HG03196 (cell line): ENCODE data around the gene ATMIN.

Source experiments
- ATAC-seq: cut with Tn5 transposase; IDR thresholded peaks from one replicate; pipeline ENCODE4 v1.9.1; 2021; ENCODE audit not compliant: unreplicated experiment

Gene ATMIN

DNA sequence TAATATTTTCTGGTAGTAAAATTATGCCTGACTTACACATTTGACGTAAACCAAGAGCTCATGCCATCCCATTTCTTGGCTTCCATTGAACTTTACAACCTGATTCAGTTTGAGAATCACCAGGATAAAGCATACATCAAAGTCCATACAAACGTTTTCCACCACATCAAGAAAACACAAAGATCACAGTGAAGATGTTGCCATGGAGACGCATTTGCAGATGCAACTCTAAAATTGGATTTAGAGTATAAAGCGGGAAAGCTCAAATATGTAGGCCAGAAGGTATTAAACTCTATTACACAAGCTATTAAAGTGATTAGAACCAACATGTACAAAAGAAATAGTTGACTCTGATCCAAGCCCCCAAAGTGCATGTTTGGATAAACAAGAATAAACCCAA, 31.0 kb downstream of the ATMIN start:
- no peak for ATAC-seq

DNA sequence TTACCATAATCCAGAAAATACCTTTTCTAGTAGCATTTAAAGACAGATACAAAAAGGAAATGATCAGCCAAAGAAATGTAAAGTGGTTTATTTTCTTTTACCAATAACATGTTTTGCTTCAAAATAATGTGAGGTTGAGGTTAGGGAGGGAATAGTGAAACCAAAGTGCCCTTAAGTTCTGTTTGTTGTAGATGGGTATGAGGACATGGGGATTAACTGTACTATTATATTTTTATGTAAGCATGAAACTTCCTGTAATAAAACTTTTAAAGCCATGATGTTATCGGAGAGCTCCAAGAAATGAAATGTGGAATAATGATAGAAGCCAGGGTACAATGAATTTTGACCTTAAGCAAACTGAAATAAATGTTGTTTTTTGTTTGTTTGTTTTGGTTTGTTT, 31.5 kb downstream of the ATMIN start:
- ATAC-seq: no peak

DNA sequence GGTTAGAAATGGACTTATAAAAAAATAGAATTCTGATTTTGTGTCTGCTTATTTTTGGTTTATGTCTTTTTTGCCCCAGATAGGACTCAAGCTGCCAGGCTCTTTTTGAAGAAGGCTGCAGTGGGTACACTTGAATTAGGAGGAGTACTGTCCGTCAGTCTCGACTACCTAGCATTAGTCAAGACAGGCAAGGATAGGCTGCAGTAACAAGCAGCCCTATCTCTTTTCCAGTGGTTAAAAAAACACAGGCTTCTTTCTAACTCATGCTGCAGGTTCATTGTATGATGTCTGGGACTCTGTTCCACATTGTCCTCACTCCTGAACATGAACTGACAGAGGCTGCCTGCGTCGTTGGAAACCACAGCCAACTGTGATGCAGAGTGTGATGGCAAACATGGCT, 33.4 kb downstream of the ATMIN start:
- ATAC-seq: no peak

DNA sequence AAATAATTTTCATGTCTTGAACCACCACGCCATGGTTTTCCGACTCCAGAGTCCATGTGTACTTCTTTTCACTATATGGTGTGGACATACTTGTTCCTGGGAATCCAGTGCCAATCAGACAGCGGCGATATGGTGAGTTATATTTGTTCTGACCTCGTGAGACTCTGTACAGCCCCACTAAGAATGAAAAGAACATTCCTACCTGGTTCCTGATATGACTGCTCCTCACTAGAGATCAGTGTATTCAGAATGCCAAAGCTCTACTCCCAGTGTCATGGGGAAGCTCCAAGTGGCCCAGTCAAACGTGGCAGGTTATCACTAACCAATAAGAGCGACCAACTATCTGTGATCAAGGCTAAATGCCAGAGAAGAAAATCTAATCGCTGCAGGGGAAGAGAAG, 35.3 kb downstream of the ATMIN start:
- no peak for ATAC-seq

DNA sequence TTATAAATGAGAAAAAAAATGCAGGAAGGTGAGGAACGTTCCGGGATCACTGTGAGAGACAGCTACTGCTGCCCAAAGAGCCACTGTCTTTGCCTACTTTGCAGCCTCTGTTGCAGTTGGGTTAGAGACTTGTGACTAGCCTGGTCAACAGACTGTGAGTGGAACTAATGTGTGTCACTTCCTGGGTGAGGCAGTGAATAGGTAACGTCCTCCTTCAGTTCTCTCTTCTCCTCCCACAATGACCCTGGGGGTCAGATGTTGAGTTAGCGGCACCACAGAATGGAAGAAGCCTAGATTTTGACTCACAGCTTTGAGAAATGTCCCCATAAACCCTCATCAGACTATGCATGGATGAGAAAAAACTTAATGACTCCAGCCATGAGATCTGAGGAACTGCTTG, 36.2 kb downstream of the ATMIN start:
- ATAC-seq: no peak

DNA sequence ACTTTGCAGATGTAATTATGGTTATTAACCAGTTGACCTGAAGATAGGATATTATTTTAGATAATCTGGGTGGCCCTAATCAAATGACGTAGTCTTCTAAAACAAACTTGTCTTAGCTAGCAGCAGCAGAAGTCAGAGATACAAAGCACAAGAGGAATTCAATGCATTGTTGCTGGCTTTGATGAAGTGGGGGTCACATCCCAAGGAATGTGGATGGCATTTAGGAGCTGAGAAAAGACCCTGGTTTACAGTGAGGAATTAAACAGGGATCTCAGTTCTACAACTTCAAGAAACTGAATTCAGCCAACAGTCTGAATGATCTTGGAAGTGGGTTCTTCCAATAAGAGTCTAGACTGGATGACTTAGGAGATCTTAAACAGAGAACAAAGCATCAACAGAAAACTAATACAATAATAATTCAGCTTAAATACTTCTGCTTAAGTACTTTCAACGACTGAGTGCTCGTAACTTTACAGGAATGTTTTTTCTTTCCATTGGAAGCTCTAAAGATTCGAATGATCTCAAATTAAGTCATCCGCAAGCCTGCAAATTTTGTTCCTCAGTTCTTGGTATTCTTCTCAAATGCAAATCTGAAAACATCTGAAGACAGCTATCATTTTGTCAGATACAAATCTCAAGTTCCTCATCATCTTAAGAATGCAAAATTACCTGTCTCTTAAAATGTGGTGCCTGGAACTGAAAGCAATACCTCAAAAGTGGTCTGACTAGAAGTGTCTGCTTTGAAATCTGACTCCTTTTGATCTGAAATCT, 38.1 kb downstream of the ATMIN start:
- ATAC-seq: no peak

DNA sequence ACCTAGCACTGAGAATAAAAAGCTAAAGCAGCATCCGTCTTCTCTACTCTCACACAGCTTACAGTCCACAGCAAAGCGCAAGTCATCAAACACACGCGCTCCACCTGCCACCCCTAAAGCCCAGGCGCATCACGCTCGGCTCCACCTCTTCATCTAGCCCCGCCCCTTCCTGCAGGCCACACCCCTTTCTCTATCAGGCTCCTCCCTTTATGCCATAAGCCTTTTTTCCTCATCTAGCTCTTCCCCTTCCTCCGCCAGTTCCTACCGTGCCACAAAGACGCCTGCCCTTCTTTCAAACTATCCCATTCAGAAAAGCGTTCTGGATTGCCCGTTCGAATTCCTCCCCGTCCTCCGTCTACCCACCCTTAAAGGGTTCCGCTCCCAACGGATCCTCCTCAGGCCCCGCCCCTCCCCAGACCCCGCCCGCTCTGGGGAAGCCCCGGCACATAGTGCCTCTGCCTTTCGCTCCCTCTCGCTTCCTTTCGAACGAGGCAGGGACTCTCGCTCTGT, 41.0 kb downstream of the ATMIN start:
- ATAC-seq: peak; percentile 78

- peak; percentile 96 for ATAC-seq
Measured at GRCh38 chr16:81077076-81077940, 41.7 kb downstream of the ATMIN start, which contains the start of gene C16orf46. TSS of gene C16orf46 (minus strand) at chr16:81077238. CDS start at chr16:81063955, 13,283 bp downstream.

DNA sequence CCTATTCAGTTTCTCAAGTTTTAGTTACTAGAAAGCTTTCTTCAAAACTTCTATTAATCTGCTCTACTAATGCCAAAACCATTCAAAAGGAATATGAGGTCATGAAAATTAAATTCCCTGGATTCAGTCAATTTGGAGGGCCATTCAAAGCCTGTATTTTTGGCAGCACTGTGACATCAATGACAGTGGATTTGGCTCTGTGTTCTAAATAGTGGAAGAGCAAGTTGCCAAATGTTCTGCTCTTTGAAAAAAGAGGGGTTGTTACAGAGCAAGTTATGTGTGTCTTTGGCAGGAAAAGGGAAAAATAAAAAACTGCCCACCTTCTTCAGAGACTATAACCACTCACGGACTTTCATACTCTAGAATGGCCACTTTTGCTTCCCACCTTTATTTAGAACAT, 44.6 kb downstream of the ATMIN start:
- no peak for ATAC-seq

GRCh38 chr16:81081014-81081413, 45.4 kb downstream of the ATMIN start:
- no peak for ATAC-seq

GRCh38 chr16:81088836-81089235, 53.2 kb downstream of the ATMIN start:
- ATAC-seq: no peak

GRCh38 chr16:81094771-81095251, 59.2 kb downstream of the ATMIN start:
- ATAC-seq: no peak

DNA sequence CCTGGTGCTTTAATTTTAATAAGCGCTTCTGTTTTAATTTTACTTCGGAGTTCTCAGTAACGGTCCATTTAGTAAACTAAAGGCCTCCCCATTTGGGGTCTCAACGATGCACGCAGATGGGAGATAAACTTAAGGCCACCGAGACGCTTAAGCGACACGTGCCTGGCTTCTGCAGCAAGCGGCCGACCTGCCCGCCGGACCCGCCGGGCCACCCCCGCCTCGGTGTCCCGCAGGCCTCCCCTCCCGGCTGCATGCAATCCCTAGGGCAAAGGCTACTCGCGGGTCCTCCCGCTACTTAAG, 60.0 kb downstream of the ATMIN start:
- ATAC-seq: no peak

DNA sequence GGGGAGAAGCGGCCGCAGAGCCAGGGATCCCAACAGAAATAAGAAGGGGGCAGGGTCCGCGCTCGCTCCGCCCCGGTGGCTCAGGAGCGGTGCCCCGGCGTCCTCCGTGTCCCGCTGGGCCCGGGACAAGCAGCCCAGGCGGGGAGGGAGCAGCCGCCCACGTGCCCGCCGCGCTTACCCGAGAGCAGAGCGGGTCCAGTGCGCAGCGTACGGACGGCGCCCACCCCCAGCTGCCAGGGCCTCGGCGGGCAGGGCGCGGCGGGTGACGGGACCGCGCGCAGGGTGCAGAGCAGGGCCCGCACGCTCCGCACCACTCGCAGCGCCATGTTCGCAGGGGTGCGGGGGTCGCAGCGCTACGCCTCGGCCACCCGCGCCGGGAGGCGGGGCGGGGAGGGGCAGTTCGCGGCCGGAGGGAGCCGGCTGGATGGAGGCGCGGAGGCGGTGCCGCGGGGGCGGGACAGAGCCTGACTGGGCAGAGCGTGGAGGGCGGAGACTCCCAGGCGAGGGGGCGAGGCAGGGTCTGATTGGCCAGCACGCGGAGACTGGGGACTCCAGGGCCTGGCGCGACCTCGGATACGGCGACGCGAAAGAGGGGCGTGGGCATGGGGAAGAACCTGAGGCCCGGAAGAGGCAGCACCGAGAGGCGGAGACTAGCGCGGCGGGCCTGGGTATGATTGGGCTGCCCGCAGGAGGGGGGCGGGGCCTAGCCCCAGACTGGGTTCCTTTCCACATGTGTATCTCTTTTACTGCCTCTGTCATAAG, 60.5 kb downstream of the ATMIN start, which contains the start of gene GCSH:
GCSH (minus strand) TSS at position 443 of the 762 bp plus-strand sequence; CDS start at position 326, 117 bp downstream.
- ATAC-seq: peak; percentile 99

DNA sequence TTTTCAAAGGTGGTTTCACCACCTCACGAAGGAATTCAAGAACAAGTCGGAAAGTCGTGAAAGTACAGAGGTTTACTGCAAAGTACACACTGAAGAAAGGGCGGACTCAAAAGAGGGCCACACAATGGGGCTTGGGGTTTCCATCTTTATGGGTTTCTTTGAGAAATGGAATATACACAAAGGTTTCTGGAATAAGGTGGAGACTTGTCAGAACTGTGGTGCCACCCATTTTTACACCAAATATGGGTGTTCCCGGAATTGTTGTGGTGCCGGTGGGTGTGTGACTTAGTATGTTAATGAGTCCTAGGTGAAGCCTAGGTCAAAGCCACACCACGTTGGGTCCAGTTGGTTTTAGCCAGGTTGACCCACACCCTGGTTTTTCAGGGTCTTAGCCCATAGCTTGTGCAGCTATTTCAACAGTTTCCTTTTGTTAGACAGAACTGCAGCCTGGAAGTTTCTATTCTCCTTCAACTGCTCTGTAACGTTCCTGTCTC, 61.1 kb downstream of the ATMIN start:
- no peak for ATAC-seq
